Stimulated activated memory B cell treated with anti-CD40 and anti-IgM and Interleukin-4, amounts not matched to agents 10 μg/mL and 1 μg/mL and 100 μg/mL, for 72 hours (primary cell): Measurements from ENCODE around the gene FMN2.

Experiments used
- ATAC-seq: fragments of 150-1000 bp; cut with Tn5 transposase; 2 replicates; pipeline ENCODE4 v1.10.0; 2021
- H3K27ac Mint-ChIP-seq: one replicate; pipeline ENCODE4 v1.8.0; 2022; ENCODE audit warnings: mild to moderate bottlenecking, mixed read lengths
- H3K27me3 Mint-ChIP-seq: one replicate; pipeline ENCODE4 v1.8.0; 2022; ENCODE audit warnings: mixed read lengths
- H3K36me3 Mint-ChIP-seq: one replicate; pipeline ENCODE4 v1.8.0; 2022; ENCODE audit warnings: mixed read lengths
- H3K4me1 Mint-ChIP-seq: one replicate; pipeline ENCODE4 v1.8.0; 2022; ENCODE audit warnings: mixed read lengths
- H3K4me3 Mint-ChIP-seq: one replicate; pipeline ENCODE4 v1.8.0; 2022; ENCODE audit warnings: mild to moderate bottlenecking, moderate library complexity, mixed read lengths
- H3K9me3 Mint-ChIP-seq: one replicate; pipeline ENCODE4 v1.8.0; 2022; ENCODE audit warnings: mixed read lengths

FMN2 gene

GRCh38 chr1:240109920-240110636 is 18.4 kb downstream of the FMN2 start:
- ATAC-seq, result no peak
- Mint-ChIP-seq H3K27ac (no peak overlapping the region), H3K27me3 (no peaks in the 10 kb centered on the region), H3K4me3 (no peak overlapping the region), H3K9me3 (no peaks in the 10 kb centered on the region), H3K4me1 (no peaks in the 10 kb centered on the region), H3K36me3 (no peaks in the 10 kb centered on the region)

- Mint-ChIP-seq H3K9me3 (no peaks in the 10 kb centered on the region), H3K4me3 (no peak overlapping the region), H3K27me3 (no peaks in the 10 kb centered on the region), H3K27ac (no peak overlapping the region), H3K36me3 (no peaks in the 10 kb centered on the region), H3K4me1 (no peaks in the 10 kb centered on the region)
- no peak for ATAC-seq
Observed at GRCh38 chr1:240111558-240111957, 19.9 kb downstream of the FMN2 start.

GRCh38 chr1:240114222-240114621 is 22.5 kb downstream of the FMN2 start:
- no peak for ATAC-seq
- Mint-ChIP-seq H3K27ac (no peak overlapping the region), H3K4me1 (no peaks in the 10 kb centered on the region), H3K9me3 (no peaks in the 10 kb centered on the region), H3K36me3 (no peaks in the 10 kb centered on the region), H3K27me3 (no peaks in the 10 kb centered on the region), H3K4me3 (no peak overlapping the region)

GRCh38 chr1:240115831-240116230 is 24.1 kb downstream of the FMN2 start:
- Mint-ChIP-seq H3K4me1 (no peaks in the 10 kb centered on the region), H3K36me3 (no peaks in the 10 kb centered on the region), H3K27me3 (no peaks in the 10 kb centered on the region), H3K27ac (no peak overlapping the region), H3K4me3 (no peak overlapping the region), H3K9me3 (no peaks in the 10 kb centered on the region)
- no peak for ATAC-seq

- Mint-ChIP-seq H3K27ac (no peak overlapping the region), H3K27me3 (no peaks in the 10 kb centered on the region), H3K36me3 (no peaks in the 10 kb centered on the region), H3K4me3 (no peak overlapping the region), H3K4me1 (no peaks in the 10 kb centered on the region), H3K9me3 (no peaks in the 10 kb centered on the region)
- ATAC-seq, result no peak
Observed at GRCh38 chr1:240116831-240117769, 25.4 kb downstream of the FMN2 start.

GRCh38 chr1:240117930-240118329 is 26.2 kb downstream of the FMN2 start:
- Mint-ChIP-seq H3K9me3 (no peaks in the 10 kb centered on the region), H3K36me3 (no peaks in the 10 kb centered on the region), H3K27ac (no peak overlapping the region)

GRCh38 chr1:240122639-240123613 is 31.2 kb downstream of the FMN2 start:
- H3K4me3 Mint-ChIP-seq, result no peak overlapping the region
- H3K27ac Mint-ChIP-seq, result no peak overlapping the region
- H3K4me1 Mint-ChIP-seq, result no peaks in the 10 kb centered on the region
- peaks cover 3% of the 10 kb centered on the region for H3K9me3 Mint-ChIP-seq
- no peaks in the 10 kb centered on the region for H3K27me3 Mint-ChIP-seq
- no peaks in the 10 kb centered on the region for H3K36me3 Mint-ChIP-seq
- ATAC-seq, result no peak

More at GRCh38 chr1:240117930-240118329, 26.2 kb downstream of the FMN2 start:
- ATAC-seq, result no peak
- H3K27me3 Mint-ChIP-seq, result no peaks in the 10 kb centered on the region
- H3K4me3 Mint-ChIP-seq, result no peak overlapping the region
- no peaks in the 10 kb centered on the region for H3K4me1 Mint-ChIP-seq

GRCh38 chr1:240126821-240127220 is 35.1 kb downstream of the FMN2 start:
- H3K27me3 Mint-ChIP-seq, result no peaks in the 10 kb centered on the region
- H3K9me3 Mint-ChIP-seq, result peaks cover 3% of the 10 kb centered on the region
- no peak overlapping the region for H3K4me3 Mint-ChIP-seq

GRCh38 chr1:240128366-240128765 is 36.7 kb downstream of the FMN2 start:
- H3K4me3 Mint-ChIP-seq, result no peak overlapping the region
- H3K36me3 Mint-ChIP-seq, result no peaks in the 10 kb centered on the region
- H3K4me1 Mint-ChIP-seq, result no peaks in the 10 kb centered on the region
- H3K27me3 Mint-ChIP-seq, result no peaks in the 10 kb centered on the region
- peaks cover 3% of the 10 kb centered on the region for H3K9me3 Mint-ChIP-seq
- ATAC-seq, result no peak
- H3K27ac Mint-ChIP-seq, result no peak overlapping the region

More at GRCh38 chr1:240126821-240127220, 35.1 kb downstream of the FMN2 start:
- H3K36me3 Mint-ChIP-seq, result no peaks in the 10 kb centered on the region
- H3K4me1 Mint-ChIP-seq, result no peaks in the 10 kb centered on the region
- no peak overlapping the region for H3K27ac Mint-ChIP-seq
- no peak for ATAC-seq

- H3K4me1 Mint-ChIP-seq, result no peaks in the 10 kb centered on the region
- ATAC-seq, result no peak
- H3K27me3 Mint-ChIP-seq, result peaks cover 7% of the 10 kb centered on the region
- peaks cover 3% of the 10 kb centered on the region for H3K9me3 Mint-ChIP-seq
- no peak overlapping the region for H3K4me3 Mint-ChIP-seq
- no peaks in the 10 kb centered on the region for H3K36me3 Mint-ChIP-seq
- H3K27ac Mint-ChIP-seq, result no peak overlapping the region
Observed at GRCh38 chr1:240134113-240134512, 42.4 kb downstream of the FMN2 start.

GRCh38 chr1:240134596-240134995 is 42.9 kb downstream of the FMN2 start:
- Mint-ChIP-seq H3K9me3 (peaks cover 3% of the 10 kb centered on the region), H3K4me1 (no peaks in the 10 kb centered on the region), H3K36me3 (no peaks in the 10 kb centered on the region), H3K27me3 (peaks cover 7% of the 10 kb centered on the region), H3K27ac (no peak overlapping the region), H3K4me3 (no peak overlapping the region)
- no peak for ATAC-seq

GRCh38 chr1:240136402-240136801 is 44.7 kb downstream of the FMN2 start:
- no peak overlapping the region for H3K4me3 Mint-ChIP-seq
- H3K9me3 Mint-ChIP-seq, result peaks cover 3% of the 10 kb centered on the region
- H3K4me1 Mint-ChIP-seq, result no peaks in the 10 kb centered on the region
- H3K27ac Mint-ChIP-seq, result no peak overlapping the region
- ATAC-seq, result no peak
- no peaks in the 10 kb centered on the region for H3K36me3 Mint-ChIP-seq
- H3K27me3 Mint-ChIP-seq, result peaks cover 7% of the 10 kb centered on the region

- no peak for ATAC-seq
- Mint-ChIP-seq H3K4me1 (no peaks in the 10 kb centered on the region), H3K4me3 (no peak overlapping the region), H3K36me3 (no peaks in the 10 kb centered on the region), H3K9me3 (peaks cover 3% of the 10 kb centered on the region), H3K27ac (no peak overlapping the region), H3K27me3 (peaks cover 7% of the 10 kb centered on the region)
Observed at GRCh38 chr1:240138867-240139266, 47.2 kb downstream of the FMN2 start.

- H3K36me3 Mint-ChIP-seq, result no peaks in the 10 kb centered on the region
- peaks cover 7% of the 10 kb centered on the region for H3K27me3 Mint-ChIP-seq
- H3K4me3 Mint-ChIP-seq, result no peak overlapping the region
- ATAC-seq, result no peak
- H3K9me3 Mint-ChIP-seq, result peaks cover 3% of the 10 kb centered on the region
- H3K4me1 Mint-ChIP-seq, result no peaks in the 10 kb centered on the region
- no peak overlapping the region for H3K27ac Mint-ChIP-seq
Observed at GRCh38 chr1:240139511-240139910, 47.8 kb downstream of the FMN2 start.

GRCh38 chr1:240145120-240145519 is 53.4 kb downstream of the FMN2 start:
- H3K27ac Mint-ChIP-seq, result no peak overlapping the region
- no peaks in the 10 kb centered on the region for H3K36me3 Mint-ChIP-seq
- H3K4me3 Mint-ChIP-seq, result no peak overlapping the region
- no peak for ATAC-seq
- H3K27me3 Mint-ChIP-seq, result no peaks in the 10 kb centered on the region
- H3K9me3 Mint-ChIP-seq, result peaks cover 4% of the 10 kb centered on the region
- no peaks in the 10 kb centered on the region for H3K4me1 Mint-ChIP-seq
